Activated CD4-positive, CD25-positive, alpha-beta regulatory T cell treated with anti-CD3 and anti-CD28 coated beads, Interleukin-2, amount 50 U/mL, for 72 hours (primary cell): ENCODE data around the gene HES6.

Experiments used
- DNase-seq: peaks from one replicate; pipeline ENCODE4 v3.0.0; 2021

Gene HES6

DNA sequence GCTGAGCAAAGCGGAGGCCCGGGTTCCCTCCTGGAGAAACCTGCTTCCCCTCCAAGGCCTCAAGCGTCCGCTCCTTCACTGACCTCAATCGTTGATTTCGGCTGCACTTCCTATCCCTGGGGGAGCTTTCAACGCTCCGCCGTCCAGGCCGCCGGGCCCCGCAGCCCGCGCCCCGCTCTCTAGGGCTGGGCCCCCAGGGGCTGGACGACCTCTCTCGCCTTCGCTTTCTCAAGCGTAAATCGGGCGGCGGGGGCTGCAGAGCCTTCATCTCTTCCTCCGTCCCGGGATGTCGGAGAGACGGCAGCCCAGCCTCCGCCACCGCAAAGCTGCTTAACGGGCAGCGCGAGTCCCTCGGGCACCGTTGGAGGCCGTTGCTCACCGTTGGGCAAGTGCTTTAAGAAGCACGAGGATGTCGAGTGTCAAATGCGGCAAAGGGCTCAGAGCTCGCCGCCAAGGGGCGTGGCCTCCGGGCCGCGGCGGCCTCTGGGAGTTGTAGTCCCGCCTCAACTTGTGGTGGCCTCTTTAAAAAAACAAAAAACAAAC, 8.5 kb downstream of the HES6 start:
- peak; percentile 70 for DNase-seq

GRCh38 chr2:238230699-238231098, 9.1 kb downstream of the HES6 start:
- DNase-seq = no peak

GRCh38 chr2:238228700-238229099, 11.1 kb downstream of the HES6 start:
- no peak for DNase-seq

DNA sequence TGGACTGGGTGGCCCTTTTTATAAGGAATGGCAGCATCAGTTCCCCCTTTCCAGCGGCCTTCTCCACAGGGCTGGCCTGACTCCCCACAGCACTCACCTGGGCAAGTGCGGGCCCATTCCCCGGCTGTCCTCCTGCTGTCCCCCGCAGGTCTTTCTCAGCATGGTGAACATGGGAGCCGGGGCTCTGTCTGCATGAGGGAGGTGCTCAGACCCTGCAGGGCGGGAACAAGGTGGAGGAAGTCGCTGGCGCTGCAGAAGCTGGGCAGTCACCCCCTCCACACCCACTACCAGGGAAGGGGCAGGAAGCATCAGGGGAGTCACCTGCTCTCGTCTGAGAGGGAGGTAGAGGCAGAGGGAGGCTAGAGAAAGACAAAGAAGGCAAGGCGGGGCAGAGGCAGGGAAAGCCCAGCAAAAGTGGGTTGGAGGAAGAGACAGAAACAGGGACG, 12.2 kb downstream of the HES6 start:
- no peak for DNase-seq

DNA sequence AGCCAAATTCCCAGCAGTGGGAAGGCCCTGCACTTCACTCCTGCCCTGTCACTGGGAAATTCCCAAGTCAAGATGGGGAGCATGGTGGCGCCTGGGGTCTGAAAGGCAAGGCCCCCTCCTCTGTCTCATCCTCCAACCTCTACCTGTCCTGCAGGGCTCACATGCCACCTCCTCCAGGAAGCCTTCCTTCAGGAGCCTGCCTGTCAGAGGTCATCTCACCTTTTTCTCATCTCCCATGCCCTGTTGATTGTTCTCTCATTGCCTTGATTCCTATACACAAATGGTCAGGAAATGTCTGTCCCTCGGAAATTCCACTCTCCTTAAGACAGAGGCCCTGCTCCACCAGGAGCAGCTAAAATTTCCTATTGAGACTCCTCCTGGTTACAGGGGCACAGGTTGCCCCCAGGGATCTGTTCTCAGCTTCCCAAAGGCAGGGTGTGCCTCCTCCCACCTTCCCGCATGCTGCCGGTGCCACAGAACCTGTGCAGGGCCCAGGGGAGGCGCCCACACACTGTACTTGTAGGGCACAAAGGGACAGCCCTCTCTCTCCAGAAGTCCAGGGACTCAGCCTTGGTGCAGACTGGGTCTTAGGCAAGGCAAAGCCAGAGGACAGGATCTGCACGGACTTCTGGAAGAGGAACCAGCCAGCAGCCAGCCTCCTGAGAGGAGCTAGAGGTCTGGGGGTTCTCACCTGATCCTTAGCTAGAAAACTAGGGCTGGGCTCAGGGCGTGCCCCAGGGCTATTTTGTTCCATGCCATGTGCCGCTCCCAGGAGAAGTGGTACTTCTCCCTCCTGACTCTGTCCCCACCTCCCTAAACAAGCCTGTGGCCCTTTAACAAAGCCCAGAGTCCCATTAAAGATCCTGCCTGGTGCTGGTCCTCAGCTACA, 12.9 kb downstream of the HES6 start:
- DNase-seq = no peak

DNA sequence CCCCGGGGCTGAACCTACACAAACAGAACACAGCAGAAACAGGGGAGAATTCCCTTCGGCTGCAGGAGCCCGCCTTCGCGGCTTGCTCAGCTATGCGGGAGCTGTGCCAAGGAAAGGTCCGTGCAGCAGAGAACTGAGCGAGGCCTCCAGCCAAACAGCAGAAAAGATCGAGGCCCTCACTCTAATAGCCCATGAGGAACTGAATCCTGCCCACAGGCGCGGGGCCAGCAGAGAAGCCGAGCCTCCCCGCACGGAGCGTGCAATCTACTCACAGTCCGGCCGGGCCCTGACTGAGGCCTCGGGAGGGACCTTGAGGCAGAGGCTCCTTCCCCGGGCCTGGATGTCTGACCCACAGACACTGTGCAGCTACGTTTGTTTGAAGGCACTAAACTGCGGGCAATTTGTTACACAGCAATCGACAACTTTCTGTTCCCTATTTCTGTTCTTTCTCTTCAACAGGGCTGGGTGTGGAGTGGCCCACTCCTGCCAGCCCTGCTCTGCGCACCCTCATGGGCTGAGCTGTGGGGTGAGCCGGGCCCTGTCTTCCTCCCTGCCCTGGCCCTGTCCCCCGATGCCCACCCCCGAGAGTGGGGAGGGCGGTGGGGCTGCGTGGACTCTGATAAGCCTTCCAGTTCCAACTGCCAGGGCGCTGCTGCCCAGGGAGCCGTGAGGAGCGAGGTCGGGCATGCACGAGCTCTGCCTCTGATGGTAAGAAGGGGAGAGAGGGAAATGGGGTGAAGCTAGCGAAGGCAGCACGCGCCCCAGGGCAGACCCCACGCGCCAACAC, 13.7 kb downstream of the HES6 start:
- DNase-seq = no peak

GRCh38 chr2:238225121-238225520, 14.7 kb downstream of the HES6 start:
- no peak for DNase-seq

DNA sequence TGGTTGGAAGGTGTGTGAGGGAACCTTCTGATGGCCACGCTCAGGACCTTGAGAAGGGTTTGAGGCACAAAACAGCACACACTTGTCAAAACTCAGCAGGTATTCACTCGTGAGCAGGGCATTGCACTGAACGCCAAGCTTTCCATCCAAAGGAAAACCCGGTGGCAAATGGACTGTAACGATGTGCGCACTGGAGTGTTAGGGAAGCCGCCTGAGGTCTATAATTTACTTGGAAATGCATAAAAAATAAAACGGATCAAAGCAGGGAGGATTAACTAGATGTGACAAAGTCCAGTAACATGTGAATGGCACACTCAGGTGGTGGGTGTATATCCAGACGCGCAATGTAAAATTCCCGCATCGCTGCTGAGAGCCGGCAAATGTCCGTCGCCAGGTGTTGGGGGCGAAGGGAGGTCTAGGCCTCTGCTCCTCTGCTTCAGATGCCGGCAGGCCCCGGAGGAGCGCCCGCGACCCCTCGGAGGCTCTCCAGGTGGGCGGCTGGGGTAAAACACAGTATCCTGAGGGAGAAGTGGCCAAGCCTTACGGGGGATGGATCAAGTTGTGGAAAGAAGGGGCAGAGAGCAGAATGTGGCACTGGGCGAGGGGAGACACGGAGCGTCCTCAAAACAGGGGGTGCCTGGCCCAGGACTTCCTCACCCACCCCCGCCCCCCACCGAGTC, 15.3 kb downstream of the HES6 start:
- no peak for DNase-seq

GRCh38 chr2:238220892-238221521, 18.8 kb downstream of the HES6 start:
- no peak for DNase-seq

GRCh38 chr2:238220274-238220891, 19.5 kb downstream of the HES6 start:
- no peak for DNase-seq

- no peak for DNase-seq
Measured at GRCh38 chr2:238216651-238217184, 23.1 kb downstream of the HES6 start.

GRCh38 chr2:238207006-238207405, 32.8 kb downstream of the HES6 start:
- DNase-seq = no peak

GRCh38 chr2:238203973-238204683, 35.7 kb downstream of the HES6 start:
- DNase-seq = no peak

DNA sequence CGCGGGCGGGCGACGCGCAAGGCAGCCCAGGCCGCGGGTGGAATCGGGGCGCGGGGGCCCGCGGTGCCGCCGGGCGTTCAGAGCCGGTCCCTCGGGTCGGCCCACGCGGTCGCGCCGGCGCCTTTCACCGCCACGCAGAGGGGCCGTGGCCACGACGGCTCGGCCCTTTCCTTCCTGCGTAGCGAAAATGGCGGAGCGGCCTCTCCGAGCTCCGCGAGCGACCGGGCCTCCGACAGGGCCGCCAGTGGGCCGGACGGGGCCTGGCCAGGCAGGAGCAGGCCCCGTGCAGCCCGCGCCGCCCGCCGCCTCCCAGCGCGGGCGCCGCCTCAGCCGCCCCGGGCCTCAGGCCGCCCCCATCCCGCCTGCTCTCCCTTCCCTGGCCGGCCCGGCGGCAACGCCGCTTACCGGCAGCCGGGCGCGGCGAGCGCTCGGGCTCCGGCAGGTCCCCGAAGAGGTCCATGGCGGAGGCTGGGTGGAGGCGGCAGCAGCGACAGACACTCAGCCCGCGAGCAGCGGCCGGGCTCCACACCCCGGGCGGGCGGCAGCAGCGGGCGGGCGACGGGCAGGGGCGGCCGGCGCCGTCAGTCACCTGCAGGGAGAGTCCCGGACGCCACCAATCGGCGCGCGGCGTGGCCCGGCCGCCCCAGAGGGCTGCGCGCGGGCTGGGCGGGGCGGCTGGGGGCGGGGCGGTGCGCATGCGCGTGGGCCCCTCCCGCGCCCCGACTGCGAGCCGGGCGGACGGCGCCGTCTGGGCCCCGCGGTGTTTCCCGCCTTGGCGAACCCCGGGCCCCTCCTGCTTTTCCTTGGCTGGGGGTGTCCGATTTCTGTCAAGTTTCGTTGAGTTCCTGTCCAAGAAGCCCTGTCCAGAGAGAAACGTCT, 36.5 kb downstream of the HES6 start, which contains the start of gene ILKAP:
Gene ILKAP, minus strand, starts transcription at position 602 of the 879 bp plus-strand sequence. Its CDS starts 142 bp downstream, at position 460.
- peak; percentile 93 for DNase-seq

DNA sequence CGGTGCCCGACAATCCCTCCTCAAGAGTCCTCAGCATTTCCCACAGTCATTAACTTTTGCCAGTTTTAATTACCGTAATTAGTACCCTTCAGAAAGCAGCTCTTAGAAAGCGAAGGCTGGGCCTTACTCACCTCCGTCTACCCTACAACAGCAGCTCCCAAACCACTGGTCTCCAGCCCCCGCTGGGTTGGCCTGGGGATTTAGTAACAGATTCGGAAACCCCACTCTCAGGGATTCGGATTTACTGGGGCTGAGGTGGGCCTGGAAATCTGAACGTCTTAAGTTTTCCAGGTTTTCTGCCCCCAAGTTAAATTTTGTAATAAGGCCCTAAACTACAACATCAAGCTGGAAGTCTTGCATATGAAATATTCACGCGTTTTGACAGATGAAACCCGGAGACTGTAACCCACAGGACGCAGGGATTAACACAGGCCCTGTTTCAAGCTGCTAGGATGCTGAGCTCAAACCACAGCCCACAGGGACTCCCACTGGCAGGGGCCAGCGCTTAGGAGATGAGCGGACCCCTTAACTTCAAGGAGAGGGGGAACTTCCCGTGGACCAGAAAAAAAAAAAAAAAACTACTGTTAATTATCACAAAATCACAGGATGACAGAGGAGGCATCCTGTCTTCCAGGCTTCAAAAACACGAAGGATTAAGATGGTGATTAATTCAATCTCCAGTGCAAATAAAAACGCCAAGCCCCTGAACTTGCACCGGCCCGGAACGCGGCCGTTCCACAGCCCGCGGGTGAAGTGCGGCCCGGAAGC, 37.3 kb downstream of the HES6 start:
- DNase-seq = no peak

GRCh38 chr2:238190445-238190844, 49.4 kb downstream of the HES6 start:
- no peak for DNase-seq
